Hematopoietic multipotent progenitor cell treated with erythropoietin and hydrocortisone succinate and interleukin-3 and kit ligand, for 17 days (in vitro differentiated cells): Measurements from ENCODE around the gene TRIM29.
"Not testable (repeated sequence)": the region's sequence is repeated elsewhere in the genome, so short reads cannot be mapped to it uniquely, and the experiment has no call there.

Experiments
- DNase-seq: peaks from one replicate; pipeline ENCODE4 v3.0.0-alpha.2; 2015; ENCODE audit warnings: low spot score

Gene TRIM29

GRCh38 chr11:120172054-120172911, 34.4 kb upstream of the TRIM29 start:
- no peak for DNase-seq

GRCh38 chr11:120170741-120171261, 32.9 kb upstream of the TRIM29 start:
- no peak for DNase-seq

GRCh38 chr11:120169981-120170698, 32.2 kb upstream of the TRIM29 start:
- DNase-seq: no peak

DNA sequence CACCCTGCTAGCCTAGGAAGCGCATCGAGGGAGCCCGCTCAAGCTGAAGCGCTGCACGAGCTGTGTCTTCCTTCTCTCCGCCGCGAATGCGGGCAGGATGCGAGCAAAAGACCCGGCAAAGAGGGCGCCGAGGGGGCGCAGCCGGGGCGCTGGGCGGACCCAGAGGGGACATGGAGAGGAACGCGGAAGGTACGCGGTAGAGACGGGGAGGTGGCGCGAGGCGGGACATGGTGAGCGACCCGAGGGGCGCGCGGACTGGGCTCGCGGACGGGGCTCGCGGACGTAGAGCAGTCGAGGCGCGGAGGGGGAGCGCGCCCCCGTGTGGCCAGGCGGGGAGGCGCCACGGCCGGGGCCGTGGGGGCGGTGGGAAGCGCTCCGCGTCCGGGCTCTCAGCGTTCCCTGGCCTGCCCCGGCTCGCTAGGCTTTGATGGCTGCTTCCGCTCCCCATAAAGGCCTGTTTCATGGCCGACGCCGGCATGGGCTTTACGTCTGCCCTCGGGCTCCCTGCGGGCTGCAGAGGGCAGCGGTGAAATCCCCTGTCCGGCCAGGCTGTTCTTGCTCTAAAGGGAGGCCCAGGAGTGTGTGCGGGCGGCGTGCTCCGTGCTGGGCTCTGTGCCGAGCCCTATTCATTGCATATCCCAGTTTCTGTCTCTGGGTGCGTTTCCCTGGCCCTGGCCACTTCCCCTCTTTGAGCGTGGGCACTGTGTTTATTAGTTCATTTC, 31.2 kb upstream of the TRIM29 start:
- DNase-seq: peak; percentile 7

DNA sequence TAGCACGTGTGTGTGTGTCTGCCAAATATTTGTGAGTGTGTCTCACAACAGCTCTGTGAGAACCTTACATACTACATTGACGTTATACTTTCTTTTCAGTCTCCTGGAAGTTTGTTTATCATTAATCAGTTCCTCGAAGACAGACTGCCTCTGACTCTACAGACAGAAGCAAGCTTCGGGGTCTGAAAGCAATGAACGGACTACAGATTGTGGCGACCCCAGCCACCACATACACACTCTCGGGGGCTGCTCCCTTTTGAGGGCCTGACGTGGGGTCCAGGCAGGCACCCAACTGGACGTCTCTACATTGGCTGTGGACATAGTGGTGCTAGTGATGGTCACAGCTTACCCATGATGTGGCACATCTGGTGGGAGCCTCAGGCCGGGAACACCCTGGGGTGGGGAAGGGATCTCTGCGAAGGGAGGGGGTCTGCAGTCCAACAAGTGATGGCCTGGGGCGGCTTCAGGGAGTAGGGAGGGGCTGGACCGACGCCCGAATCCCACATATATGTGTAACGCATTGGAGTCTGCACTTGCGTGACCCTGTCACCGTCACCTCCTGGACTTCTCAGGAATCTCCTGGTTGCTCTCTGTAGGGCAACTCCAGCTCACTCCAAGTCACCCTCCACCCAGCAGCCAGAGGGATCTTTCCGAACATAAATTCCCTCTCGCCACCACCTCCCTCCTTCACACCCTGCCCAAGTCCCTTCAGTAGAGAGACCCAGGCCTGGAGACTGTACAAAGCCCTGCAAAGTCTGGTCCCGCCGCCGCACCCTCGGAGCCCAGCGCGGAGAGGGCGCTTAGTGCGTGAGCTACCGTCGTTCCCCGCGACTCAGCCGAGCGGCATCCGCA, 30.4 kb upstream of the TRIM29 start:
- no peak for DNase-seq

DNA sequence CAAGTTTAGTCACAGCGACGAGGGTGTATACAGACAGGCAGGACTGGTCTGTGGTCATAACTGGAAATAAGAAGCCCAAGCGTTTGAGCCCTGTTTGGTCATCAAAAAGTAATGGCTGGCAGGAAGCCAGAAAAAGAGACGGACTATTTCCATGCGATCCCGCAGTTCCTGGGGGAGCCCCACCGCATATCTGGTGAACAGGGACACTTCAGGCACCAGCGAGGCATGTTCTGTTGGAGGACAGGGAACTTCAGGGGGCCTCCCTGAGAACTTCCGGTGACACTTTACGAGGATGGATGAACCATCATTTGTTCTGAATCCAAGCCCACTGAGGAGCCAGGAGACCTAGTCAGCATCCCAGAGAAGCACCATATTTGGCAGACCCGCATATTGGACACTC, 29.7 kb upstream of the TRIM29 start:
- no peak for DNase-seq

DNA sequence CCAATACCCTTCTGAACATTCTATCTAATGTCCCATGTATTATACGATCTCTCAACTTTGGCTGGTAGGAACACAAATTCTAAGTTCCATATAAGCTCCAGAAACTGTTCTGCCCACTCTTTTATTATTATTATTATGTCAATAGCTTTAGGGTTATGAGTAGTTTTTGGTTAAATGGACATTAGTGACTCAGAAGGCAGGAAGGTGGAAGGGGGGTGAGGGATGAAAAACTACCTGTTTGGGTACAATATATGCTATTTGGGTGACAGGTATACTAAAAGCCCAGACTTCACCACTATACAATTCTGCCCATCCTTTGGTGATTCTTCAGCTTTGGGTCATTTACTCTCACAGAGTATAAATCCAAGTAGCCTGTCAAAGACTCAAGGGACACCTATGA, 22.5 kb upstream of the TRIM29 start:
- DNase-seq: no peak

DNA sequence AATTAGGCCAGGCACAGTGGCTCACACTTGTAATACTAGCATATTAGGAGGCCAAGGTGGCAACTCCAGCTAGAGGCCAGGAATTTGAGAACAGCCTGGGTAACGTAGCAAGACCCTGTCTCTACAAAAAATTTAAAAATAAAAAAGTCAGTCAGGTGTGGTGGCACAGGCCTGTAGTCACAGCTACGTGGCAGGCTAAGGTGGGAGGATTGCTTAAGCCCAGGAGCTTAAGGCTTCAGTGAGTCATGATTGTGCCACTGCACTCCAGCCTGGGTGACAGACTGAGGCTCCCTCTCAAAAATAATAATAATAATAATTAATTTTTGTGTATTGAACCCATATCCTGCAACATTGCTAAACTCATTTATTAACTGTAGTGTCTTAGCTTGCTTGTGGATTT, 15.3 kb upstream of the TRIM29 start:
- DNase-seq: no peak

DNA sequence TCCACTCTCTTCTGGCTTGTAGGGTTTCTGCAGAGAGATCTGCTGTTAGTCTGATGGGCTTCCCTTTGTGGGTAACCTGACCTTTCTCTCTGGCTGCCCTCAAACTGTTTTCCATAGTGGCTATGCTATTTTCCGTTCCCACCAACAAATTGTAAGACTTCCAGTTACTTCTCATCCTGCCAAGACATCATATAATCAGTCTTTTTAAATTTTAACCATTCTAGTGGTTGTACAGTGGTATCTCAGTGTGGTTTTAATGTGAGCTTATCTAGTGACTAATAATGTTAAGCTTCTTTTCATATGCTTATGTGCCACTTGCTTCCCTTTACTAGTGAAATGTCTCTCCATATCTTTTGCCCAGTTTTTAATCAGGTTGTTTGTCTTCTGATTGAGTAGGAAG, 13.6 kb upstream of the TRIM29 start:
- DNase-seq: no peak

DNA sequence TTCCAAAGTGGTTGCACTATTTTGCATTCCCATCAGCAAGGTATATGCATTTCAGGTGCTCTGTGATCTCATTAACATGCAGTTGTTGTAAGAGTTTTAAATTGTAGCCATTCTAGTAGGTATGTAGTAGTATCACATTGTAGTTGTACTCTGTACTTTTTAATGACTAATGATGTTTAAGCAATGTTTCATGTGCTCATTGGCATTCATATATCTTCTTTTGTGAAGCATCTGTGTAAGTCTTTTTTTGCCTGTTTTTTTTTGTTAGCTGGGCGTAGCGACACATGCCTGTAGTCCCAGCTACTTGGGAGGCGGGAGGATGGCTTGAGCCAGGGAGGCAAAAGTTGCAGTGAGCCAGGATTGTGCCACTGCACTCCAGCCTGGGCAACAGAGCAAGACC, 11.3 kb upstream of the TRIM29 start:
- DNase-seq: no peak

GRCh38 chr11:120147950-120148270, 10.0 kb upstream of the TRIM29 start:
- no peak for DNase-seq

DNA sequence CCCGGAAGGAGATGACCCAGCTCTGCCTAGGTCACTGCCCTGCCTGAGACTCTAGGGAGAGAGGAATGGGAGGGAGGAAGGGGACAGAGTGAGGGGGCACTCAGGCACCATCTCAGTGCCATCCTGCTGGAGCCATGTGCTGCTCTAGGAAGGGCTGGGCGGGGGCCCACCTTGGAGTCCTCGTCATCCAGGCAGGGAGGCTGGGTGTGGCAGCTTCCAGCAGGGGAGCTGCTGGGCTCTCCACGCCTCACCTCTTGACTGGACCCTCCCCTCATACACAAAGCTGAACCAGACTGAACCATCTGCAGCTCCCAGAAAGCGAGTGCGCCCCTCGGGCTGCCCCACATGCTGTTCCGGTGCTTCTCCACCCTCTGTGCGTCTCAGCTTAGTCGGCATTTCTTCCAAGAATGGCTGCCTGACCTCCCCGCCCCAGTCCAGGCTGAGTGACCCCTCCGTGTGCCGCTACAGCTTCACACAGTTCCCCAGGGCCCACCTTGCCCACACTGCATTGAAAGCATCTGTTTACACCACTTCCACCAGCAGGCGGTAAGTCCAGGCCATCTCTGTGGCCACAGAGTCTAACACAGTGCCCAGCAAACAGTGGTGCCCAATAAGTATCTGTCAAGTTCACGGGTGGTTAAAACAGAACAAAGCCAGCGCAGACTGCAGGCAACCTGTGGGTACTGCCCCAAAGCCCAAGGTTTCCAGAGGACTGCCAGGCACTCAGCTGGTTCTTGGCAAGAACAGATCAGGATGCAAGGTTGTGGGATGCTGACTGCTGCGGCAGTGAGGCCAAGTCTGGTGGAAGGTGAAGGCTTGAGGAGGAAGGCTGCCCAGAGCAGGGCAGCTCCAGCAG, 9.4 kb upstream of the TRIM29 start:
- no peak for DNase-seq

DNA sequence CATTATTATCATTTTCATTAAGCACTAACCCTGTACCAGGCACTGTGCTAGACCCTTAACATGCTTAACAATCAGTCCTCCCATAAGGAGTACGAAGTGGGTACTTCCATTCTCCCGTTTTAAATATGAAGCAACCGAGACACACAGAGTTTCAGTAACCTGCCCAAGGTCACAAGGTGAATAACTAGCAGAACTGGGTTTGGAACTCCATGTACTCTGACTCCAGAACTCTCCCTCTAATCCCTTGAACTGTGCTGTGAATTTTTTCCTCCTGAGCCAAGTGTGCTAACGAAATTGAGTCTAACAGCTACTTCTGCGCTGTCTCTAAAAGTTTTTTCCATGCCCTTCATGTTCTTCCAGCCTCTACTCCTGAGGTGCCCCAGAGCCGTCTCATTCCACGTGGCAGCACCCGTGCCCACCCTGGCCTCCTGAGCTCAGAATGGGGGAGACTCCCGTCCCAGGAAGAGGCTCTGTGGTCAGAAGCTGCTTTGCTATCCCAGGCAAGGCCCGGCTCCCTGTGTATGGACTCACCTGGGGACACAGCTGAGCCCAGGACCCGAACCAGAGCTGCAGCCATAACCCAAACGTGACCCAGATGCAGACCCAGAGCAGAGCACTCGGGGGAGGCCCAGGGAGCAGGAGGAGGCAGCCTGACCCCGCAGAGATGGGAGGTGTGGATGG, 8.6 kb upstream of the TRIM29 start:
- DNase-seq: no peak

DNA sequence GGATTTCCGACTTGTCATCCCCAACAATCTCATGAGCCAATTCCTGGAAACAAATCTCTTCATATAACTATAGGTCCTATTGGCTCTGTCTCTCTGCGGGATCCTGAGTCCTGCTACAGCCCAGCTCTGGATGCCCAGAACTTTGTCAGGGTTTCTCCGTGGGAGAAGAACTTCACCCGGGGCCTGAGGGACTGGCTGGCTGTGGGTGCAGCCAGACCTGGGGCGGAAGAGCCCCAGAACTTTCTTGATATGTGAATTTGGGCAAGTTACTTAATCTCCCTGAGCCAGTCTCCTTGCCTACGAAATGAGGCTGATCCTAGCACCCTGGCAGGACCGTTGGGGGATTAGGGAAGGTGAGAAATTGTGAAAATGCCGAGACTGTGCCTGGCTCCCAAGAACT, 6.6 kb upstream of the TRIM29 start:
- no peak for DNase-seq

DNA sequence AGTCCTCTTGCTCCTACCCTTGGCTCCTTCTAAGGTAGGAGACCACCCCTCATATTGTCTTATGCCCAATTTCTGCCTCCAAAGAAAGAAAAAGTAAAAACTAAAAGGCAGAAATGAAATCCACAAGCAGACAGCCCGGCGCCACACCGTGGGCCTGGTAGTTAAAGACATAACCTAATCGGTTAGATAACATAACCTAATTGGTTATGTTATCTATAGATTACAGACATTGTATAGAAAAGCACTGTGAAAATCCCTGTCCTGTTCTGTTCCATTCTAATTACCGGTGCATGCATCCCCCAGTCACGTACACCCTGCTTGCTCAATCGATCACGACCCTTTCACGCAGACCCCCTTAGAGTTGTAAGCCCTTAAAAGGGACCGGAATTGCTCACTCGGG, 5.6 kb upstream of the TRIM29 start:
- not testable (repeated sequence) for DNase-seq

DNA sequence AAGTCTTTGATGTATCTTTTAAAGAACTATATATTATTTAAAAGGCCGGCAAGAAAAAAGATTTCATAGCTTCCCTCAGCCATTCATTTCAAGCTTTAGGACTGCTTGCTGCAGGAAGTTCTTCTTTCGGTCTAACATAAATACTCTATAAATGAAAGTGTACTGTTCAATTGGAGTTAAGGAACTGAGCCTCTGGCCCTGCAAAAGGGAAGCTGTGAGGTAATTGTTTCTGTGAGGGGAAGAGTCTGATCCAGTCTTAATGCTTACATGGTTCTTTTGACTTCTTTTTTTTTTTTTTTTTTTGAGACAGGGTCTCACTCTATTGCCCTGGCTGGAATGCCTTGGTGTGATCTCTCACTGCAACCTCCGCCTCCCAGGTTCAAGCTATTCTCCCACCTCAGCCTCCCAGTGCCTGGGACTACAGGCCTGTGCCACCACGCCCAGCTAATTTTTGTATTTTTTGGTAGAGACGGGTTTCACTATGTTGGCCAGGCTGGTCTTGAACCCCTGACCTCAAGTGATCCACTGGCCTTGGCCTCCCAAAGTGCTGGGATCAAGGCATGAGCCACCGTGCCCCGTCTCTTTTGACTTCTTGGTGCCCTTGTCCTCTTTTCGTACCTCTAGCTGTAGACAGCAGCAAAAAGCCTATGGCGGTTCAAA, 4.7 kb upstream of the TRIM29 start:
- DNase-seq: no peak

DNA sequence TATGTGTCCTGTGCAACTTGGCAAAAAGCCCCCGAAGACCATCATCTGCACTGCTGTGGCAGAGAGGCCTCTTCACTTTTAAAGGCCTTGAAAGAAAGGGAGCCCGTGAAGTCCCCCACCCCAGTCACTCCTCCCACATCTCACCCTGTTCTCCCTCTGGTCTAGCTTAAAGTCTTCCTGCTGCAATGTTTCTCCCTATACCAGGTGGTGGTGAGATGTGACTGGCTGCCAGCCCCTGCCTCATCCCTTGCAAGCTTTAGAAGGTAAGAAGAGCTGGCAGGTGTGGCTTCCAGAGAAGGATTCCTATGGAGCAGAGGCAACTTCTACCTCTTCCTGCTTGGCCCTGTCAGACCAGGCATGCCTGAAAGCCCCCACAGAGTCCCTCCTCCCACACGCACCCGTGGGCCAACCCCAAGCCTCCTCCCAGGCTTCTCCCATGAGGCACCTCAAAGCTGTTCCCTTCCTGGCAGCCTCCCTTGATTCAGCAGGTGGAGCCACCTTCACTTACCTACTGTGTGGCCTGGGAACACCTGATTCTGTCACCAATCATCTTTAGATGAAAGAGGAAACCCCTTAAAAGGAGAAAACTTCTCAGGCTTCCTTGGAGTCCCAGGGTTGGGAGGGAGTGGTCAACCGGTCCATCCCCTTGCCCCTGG, 4.0 kb upstream of the TRIM29 start:
- no peak for DNase-seq

GRCh38 chr11:120141113-120141767, 3.3 kb upstream of the TRIM29 start:
- no peak for DNase-seq
